Measurements from ENCODE around the gene MAOA.
"Not testable (repeated sequence)": the region's sequence is repeated elsewhere in the genome, so short reads cannot be mapped to it uniquely, and the experiment has no call there.

The MAOA gene

DNA sequence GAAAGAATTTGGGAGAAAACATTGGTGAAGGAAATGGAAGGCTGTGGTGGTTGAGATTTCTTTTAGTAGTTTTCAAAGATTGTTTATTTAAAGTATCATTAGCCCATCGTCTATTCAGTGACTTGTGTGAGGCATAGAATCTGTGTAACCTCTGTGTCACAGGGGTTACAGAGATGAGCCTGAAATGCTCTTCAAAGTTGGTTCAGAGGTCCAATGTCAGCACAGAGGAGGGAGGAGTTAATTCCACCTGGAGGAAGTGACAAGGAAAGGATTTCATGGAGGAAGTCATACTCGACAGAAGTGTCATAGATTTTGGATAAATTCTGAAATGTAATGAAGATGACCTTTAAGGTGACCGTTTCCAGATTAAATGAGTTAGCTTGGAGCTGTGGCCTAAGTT, 8.2 kb downstream of the MAOA start:
- DNase-seq, result no peak

DNA sequence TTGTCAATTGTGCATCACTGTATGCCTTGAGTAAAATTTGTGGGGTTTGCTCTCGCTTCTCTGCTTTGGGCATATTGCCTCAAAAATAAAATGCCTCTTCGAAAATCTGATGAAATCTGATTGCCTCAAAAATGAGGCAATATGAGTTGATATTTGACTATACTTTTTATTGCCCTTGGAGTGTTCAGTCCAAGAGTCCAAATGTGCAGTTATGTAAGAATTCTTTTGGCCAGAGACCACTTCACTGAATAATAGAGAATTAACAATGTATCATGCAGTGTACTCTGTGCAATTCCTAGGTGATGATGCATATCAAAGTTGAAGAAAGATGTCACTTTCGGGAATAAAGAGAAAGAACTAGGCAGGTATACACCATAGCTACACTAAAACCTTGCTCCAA, 8.6 kb downstream of the MAOA start:
- no peak for DNase-seq

DNA sequence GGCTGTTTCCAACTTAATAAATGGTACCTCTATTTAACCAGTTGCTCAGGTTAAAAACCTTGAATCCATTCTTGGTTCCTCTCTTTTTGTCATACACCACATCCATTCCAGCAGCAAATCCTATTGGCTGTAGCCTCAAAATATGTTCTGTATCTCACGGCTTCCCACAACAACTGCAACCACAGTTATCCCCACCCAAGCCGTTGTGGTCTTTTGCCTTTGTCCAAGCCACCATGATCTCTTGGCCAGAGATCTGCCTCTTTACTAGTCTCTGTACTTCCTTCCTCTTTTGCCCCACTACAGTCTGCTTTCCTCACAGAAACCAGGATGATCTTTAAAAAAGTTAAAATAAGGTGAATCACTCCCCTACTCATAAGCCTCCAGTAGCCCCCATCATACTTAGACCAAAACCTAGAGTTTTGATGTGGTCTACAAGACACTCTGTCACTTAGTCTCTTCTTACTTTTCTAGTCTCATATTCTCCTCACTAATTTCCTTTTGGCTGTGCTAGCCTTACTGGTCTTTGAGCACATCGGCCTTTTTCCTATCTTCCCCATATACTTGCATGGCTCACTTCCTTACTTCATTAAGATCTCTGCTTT, 10.3 kb downstream of the MAOA start:
- DNase-seq, result no peak

DNA sequence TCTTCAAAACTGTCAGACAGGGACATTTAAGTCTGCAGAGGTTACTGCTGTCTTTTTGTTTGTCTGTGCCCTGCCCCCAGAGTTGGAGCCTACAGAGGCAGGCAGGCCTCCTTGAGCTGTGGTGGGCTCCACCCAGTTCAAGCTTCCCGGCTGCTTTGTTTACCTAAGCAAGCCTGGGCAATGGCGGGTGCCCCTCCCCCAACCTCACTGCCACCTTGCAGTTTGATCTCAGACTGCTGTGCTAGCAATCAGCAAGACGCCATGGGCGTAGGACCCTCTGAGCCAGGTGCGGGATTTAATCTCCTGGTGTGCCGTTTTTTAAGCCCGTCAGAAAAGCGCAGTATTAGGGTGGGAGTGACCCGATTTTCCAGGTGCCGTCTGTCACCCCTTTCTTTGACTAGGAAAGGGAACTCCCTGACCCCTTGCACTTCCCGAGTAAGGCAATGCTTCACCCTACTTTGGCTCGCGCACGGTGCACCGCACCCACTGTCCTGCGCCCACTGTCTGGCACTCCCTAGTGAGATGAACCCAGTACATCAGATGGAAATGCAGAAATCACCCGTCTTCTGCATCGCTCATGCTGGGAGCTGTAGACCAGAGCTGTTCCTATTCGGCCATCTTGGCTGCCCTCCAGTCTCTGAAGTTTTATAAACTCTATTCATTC, 20.0 kb downstream of the MAOA start:
- DNase-seq, result not testable (repeated sequence)

DNA sequence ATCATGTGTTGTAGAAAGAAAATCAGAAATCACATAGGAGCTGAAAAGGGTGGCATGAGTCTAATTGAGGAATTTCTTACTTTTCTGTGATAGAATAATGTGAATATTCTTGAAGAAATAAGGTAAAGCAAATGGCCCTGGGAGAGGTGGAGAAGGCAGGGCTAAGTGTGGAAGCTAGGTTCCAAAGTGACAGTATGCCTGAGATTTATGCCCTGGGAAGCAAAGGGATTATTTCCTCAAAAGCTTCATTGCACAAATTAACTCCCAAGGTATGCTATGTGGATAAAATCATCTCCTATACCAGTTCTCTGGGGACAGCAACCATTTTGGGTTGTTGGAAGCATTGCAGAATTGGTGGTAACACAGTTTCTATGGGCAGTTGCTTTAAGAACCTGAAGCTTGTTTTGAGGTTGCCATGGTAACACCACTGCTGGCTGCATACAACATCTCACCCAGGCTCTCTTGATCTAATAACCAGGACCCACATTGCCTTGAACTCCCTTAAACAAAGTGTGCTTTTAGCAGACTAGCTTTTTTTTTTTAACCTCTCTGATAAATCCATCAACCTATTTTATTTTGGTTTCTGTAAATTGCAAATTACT, 21.0 kb downstream of the MAOA start:
- DNase-seq, result no peak

DNA sequence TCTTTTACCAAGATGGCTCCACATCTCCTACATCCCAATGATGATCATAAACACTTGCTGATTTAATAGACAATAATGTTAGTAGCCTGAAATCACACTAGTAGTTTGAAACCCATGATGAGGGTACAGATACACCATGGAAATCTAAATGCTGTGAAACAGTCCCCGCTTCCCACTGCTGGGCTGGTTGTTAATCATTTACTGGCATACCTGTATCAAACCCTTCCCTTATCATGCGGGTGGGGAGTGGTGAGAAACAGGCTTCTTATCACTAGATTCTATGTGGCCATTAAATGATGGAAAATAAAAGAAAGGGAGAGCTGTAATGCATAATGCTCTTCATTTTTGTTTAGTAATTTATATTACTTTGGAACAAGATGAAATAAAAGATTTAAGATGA, 21.9 kb downstream of the MAOA start:
- DNase-seq, result no peak

DNA sequence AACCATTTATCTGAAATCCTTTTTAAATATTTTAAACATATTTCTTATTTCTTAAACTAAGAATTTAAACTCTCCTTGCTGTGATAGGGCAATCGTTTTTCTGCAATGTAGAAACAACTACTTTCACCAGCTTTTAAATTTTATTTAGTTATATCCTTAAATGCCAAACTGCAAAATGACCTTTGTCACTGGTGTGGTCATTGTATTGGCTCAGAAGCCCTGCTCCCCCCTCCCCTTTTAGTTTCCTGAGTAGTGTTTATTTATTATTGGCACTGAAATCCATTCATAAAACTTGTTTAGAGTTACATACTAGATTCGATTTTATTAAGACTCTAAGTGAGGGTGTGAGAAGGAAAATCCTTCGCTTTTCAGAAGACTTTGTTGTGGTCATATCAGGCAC, 23.0 kb downstream of the MAOA start:
- no peak for DNase-seq

DNA sequence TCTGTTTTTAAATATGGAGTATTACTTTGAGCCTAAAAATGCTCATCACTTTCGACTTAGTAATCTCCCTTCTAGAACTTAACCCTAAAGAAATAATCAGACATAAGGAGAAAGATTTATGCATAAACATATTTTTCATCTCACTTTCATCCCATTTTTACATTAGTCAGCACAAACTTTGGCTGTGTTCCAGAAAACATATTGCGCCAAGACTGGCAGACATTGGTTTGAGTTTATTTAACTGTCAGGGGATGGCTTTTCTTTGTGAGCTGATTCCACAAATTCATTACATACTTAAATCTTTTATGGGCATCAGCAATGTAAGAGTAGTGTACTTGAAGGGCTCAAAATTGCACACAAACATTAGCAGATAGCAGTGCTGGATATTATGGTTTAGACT, 23.7 kb downstream of the MAOA start:
- no peak for DNase-seq

DNA sequence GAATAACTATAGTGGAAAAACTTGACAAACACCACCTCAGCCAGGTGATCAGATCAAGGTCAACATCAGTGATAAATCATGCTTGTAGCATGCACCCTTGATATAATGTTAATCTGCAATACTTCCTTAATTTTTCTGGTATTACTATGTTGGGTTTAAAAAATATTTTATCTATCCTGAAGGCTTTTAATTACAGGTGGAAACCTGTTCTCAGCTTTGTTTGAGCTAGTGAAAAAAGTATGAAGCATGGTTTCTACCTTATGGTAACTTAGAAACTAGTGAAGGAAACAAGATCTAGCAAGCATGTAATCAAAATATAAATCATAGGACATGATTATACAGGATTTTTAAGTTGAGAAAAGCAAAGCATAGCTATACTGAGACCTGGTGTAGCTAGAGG, 26.6 kb downstream of the MAOA start:
- no peak for DNase-seq

DNA sequence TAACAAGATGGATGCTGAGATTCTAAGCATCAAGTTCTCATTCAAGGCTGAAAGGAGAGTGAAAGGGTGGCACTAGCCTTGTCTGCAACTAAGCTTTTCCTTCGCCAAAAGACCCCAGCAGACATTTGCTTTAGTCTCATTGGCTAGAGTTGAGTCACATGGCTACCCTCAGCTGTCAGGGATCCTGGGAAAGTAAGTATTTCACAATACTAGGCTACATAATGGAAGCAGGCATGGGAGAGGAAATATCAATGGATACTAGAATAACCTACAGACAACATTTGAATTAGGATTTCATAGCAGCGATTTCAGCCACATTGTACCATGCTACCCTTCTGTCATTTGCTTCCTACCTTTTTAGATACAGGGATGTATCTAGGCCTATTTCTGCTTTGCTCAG, 29.1 kb downstream of the MAOA start:
- no peak for DNase-seq

DNA sequence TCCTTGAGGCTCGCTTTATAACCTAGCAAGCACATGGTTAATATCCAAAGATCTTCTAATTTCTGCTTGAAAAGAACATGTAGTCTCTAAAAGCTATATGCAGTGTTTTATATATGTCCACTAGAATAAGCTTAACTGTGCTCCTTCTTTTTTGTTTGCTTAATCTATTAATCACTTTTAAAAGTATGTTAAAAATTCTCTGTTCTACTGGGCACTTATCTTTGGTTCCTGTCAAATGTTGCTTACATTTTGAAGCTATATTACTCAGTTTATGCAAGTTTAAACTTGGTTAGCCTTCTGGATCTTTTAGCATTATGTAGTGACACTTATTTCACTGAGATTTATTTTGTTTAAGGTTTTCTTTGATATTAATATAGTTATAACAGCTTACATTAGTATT, 32.5 kb downstream of the MAOA start:
- no peak for DNase-seq

DNA sequence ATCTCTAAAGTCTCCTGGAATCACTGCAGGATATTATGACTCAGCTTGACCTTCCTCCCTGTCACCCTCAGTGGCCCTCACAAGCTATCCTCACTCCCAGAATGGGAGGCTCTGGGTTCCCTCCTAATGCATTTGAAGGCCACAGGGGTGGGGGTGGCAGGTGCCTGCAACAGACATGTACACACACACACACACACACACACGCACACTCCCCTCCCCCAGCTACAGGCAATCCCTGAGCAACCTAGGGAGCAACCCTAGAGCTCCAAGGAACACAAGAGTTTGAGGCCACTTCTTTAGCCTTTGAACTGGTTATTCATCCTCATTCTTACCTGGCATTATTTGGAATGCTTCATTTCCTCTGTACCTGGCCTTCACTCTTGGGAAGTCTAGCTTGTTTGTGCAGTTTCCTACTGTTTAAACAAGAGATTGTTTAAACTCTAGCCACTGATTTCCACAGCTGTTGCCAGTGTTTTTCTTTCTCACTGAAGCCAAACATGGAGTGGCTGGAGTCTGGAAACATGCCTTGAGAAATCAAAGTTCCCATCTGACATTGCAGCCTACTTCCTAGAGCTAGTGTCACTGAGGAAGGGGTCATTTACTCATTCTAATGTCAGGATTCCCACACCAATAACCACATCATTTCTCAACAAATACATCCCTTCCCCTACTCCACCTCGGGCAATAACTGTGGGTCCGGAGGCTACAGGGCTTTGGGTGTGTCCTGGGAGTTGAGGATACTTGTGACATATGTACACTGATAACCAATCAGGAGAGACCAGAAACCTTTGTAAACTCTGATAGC, 37.7 kb downstream of the MAOA start:
- DNase-seq, result no peak

DNA sequence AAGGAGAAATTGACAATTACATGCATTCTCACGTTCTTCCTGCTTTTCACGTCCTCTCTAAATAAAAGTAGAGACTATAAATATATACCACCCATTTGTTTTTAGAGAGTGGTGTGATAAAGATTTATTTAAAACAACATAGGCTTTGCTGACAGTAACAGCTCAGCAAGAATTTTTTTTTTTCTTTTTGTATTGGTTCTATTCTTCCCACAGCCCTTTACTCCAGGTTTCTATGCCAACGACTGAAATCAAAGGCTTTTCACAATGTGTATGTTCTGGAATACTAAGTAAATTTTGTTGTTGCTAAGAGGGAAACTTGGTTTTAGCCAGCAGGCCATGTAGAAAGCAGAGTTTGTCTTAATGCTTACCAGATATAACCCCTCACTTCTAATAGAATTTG, 43.4 kb downstream of the MAOA start:
- no peak for DNase-seq

DNA sequence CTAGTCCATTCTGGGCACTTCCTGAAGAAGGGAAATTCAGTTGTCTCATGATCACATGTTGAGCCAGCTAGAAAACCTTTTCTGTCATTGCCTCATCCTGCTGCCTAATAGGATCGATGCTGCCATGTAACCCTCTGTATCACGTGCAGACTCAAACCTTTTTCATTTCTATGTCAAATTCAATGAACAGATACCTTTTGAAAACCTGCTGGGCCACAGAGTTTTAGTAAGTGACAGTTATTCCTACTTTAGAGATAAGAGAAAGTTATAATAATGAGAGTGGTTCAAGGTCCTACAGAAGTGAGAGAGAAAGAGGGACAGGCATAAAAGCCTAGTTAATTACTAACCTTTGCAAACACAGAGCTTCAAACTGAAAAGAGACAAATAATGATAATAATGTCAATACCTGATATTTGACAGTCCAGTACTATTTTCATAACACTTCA, 46.0 kb downstream of the MAOA start:
- no peak for DNase-seq

DNA sequence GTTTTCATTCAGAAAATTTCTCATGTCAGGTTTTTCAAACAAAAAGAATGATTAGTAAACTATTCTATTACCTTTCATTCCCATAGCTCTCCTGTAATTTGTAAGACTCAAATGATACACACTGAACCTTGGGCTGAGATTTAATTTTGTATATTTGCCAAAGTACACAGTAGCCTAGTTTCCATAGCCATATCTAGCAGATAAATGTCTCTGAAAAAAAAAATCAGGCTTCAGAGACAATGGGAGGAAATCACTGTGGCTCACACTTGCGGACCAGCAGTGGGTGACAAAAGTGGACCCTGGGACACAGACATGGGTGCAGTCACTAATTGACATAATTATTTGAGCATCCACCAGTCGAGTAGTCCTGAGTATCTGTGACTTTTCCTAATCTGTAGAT, 46.6 kb downstream of the MAOA start:
- DNase-seq, result no peak

DNA sequence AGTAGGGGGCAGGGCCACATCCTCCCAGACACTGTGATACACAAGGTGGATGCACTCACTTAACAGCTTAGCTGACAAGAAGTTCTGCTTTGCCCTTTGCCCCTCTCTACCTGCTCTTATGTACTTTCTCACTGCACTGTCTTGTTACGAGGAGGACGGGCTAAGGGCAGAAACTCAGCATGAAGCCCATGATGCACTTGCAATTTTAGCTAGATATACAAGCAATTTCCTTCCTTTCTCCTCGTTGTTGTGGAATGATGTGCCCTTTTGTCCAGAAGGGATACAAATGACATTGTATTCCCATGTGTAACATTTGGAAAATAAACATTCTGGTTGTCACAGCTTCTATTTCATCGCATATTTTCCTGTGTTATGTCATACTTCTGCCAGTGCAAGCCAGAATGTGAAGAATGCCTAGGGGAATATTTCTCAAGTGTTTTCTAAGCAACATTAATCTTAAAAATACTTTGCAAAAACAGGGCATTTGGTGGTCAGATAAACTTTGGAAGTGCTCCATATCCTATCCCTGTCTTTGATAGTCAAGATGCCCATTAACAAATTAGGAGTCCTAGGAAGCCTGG, 47.2 kb downstream of the MAOA start:
- no peak for DNase-seq

DNA sequence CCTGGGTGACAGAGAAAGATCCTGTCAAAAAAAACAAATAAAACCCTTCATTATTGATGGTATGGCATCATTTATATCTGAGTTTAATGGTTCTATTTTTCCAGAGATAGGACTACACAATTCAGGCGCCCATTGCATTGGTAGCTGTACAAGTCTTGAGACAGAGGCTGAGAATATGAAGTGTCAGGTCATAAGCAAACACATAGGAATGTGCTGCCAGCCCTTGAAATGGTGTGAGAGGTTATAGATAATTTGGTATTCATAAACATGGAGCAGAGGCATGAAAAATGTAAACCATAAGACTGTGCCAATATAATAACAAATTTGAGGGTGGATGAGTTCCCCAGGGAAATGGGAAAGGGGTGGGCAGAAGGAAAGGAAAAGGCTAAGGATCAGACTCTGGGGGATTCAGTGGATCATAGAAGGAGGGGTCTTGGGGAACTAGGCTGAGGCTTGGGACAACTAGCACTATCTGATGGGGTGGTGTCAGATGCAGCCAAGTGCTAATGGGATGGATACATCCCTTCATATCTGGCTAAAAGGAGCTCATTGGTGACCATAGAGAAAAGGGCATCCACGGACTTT, 50.8 kb downstream of the MAOA start:
- DNase-seq, result no peak

DNA sequence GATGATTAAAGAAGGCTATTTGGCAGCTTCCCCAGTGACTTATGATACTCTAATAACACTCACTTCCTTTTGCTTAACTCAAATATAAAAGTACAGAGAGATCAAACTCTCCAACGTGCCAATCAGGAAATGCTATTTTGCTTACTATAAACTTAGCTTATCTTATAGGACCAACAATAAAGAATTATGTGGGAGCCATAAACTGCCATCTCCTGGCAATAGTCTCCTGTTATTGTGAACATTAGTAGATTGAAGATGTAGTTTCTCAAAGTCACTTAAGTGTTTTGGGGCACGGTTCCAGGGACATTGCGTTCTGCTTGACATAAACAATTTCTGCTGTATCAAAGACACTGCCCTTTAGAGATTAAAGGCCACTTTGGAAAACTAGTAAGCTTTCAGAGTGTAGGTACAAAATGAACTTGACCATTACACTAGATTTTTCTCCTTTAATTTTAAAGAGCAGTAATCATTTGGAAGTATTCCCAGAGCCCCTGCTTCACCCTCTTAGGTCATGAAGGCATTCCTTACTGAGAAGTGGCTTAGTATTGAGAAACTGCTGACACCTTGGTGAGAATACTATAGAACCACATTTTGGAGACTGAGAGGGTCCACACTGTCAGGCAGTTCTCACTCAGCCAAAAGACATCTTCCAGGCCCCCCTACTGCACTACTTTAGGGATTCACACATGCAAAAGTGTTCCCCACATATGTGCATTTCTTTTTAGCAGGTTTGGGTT, 51.9 kb downstream of the MAOA start:
- no peak for DNase-seq

DNA sequence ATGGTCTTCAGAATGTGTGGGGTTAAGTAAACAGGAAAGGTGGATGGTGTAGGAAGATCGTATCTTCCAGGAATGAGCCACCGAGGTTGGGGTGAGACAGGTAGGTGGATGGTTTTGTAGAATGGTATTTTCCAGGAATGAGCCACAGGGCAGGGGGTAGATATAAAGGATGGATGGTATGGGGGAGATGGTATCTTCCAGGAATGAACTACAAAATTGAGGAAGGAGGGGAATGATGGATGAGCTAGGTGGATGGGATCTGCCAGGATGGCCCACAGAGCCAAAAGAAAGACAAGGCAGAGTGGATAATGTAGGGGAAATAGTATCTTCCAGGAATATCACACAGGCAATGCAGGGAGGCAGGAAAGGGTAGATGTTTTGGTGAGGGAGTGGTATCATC, 60.0 kb downstream of the MAOA start:
- no peak for DNase-seq

DNA sequence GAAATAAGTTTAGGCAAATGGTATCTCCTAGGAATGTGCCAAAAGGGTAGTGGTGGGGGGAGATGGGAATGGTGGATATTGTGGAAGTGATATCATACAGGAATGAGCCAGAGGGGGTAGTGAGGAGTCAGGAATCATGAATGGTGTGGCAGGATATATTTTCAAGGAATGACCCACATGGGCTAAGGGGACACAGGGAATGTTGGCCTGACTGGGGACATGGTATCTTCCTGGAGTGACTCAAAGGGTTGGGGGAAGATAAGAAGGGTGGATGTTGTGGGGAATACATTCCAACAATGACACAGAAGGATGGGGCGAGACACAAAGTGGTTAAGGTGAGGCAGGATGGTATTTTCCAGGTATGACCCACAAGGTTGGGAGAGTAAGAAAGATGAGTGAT, 60.6 kb downstream of the MAOA start:
- DNase-seq, result no peak

DNA sequence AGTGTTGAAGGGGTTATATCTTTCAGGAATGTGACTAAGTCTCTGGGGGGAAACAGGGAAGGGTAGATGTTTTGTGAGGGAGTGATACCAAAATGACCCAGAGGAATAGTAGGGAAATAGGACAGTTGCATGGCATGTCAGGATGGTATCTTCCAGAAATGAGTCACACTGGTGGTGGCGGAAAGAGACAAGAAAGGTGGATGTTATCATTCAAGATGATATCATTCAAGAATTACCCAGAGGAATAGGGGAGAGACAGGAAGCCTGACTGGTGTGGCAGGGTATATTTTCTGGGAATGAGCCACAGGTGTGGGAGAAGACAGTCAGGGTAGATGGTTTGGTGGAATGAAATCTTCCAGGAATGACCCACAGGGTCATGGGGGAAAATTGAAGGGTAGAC, 61.1 kb downstream of the MAOA start:
- DNase-seq, result no peak

DNA sequence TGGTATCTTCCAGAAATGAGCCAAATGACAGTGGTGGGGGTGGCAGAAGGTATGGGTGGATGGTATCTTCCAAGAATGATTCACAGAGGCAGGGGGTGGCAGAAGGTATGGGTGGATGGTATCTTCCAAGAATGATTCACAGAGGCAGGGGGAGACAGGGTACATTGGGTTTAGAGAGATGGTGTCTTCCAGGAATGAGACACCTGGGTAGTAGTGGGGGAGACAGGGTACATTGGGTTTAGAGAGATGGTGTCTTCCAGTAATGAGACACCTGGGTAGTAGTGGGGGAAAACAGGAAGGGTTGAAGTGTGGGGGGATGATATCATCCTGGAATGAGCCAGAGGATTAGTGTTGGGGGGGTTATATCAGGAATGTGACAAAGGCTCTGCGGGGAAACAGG, 62.0 kb downstream of the MAOA start:
- no peak for DNase-seq
